GM12878 (cell line): Measurements from ENCODE around the gene CPNE5. TPM values are rescaled to one million over a fixed set of nuclear protein-coding genes. Genes with fewer than 3 reads are reported as not detected.

Experiments
- CBX5 ChIP-seq: sonication (generic); IDR thresholded peaks from 2 replicates; pipeline ENCODE4 v1.6.1; 2016; ENCODE audit warnings: low read depth, moderate library complexity, mild to moderate bottlenecking, inconsistent platforms
- CHD4 ChIP-seq: fragments of 200-600 bp; sonication (generic); IDR thresholded peaks from 2 replicates; pipeline ENCODE4 v1.6.1; 2016; ENCODE audit warnings: mild to moderate bottlenecking
- ETV6 ChIP-seq, 2 experiments: fragments of 450-650 bp in 1 of 2; IDR thresholded peaks in 1 of 2; conservative IDR thresholded peaks in 1 of 2; 2 replicates each; pipeline ENCODE4 v1.6.1; 2014; ENCODE audit warnings: antibody characterized with exemption in 1 of 2, borderline replicate concordance in 1 of 2, low read depth in 1 of 2, mild to moderate bottlenecking in 1 of 2, moderate library complexity in 1 of 2
- EZH2 ChIP-seq: IDR thresholded peaks from 2 replicates; pipeline ENCODE4 v1.6.1; 2012; ENCODE audit warnings: low read depth, mild to moderate bottlenecking, control low read depth, inconsistent platforms, low read length, borderline replicate concordance; ENCODE audit not compliant: control insufficient read depth
- HDGF ChIP-seq: fragments of 450-650 bp; IDR thresholded peaks from 2 replicates; pipeline ENCODE4 v1.6.1; 2016; ENCODE audit warnings: antibody characterized with exemption
- IKZF2 ChIP-seq, 2 experiments: fragments of 450-650 bp; IDR thresholded peaks; 2 replicates each; pipeline ENCODE4 v1.6.1; 2017; ENCODE audit warnings: mild to moderate bottlenecking in 2 of 2, moderate library complexity in 2 of 2
- POLR2AphosphoS5 ChIP-seq: IDR thresholded peaks from 2 replicates; pipeline ENCODE4 v1.6.1; 2011; ENCODE audit warnings: mild to moderate bottlenecking, low read length, inconsistent platforms
- RAD51 ChIP-seq: fragments of 450-650 bp; IDR thresholded peaks from 2 replicates; pipeline ENCODE4 v1.6.1; 2016; ENCODE audit warnings: moderate library complexity, mild to moderate bottlenecking, inconsistent platforms
- SREBF1 ChIP-seq: IDR thresholded peaks from 2 replicates; pipeline ENCODE4 v1.6.1; 2012; ENCODE audit warnings: mild to moderate bottlenecking, low read length
- STAT1 ChIP-seq: fragments of 450-650 bp; conservative IDR thresholded peaks from 2 replicates; pipeline ENCODE4 v1.6.1; 2014; ENCODE audit warnings: antibody characterized with exemption, mild to moderate bottlenecking
- SUPT20H ChIP-seq: IDR thresholded peaks from 2 replicates; pipeline ENCODE4 v1.6.1; 2011; ENCODE audit warnings: low read depth, mild to moderate bottlenecking, low read length, moderate library complexity, borderline replicate concordance; ENCODE audit not compliant: control insufficient read depth
- TBL1XR1 ChIP-seq: IDR thresholded peaks from 2 replicates; pipeline ENCODE4 v1.6.1; 2012; ENCODE audit warnings: low read depth, low read length, improper control_type of control experiment
- polyA plus RNA-seq, 11 experiments: library from polyadenylated mRNA; depleted of rRNA in 4 of 11; unstranded in 6 of 11; stranded (reverse) in 5 of 11; fragments of >200 nt; fragmentation: Nextera tagmentation in 4 of 11; fragmentation: Illumina TruSeq in 1 of 11; extraction: Ambion mirVana in 4 of 11; extraction: Trizol in 1 of 11; gene quantifications; 1 replicate in 1 of 11; 2 replicates in 10 of 11; pipeline versions ENCODE4 v1.2.1 to v1.2.3, GENCODE V29; 2011 to 2016; ENCODE audit warnings: inconsistent platforms in 2 of 11, missing spikeins in 2 of 11, low read depth in 1 of 11
- total RNA-seq, 4 experiments: library from RNA; depleted of rRNA in 3 of 4; stranded (reverse); fragments of >200 nt in 3 of 4; fragmentation: Illumina TruSeq in 1 of 4; extraction: Trizol in 1 of 4; gene quantifications; 2 replicates each; pipeline versions ENCODE4 v1.2.1 to v1.2.3, GENCODE V29; 2013 to 2021
- TF ChIP-seq, protein P1 (sequence below): fragments of 450-650 bp; IDR thresholded peaks from 2 replicates; pipeline ENCODE4 v1.6.1; 2018; ENCODE audit warnings: mild to moderate bottlenecking, low read depth, moderate library complexity; ENCODE audit not compliant: partially characterized antibody
- TF ChIP-seq, protein P2 (sequence below): fragments of 450-650 bp; IDR thresholded peaks from 2 replicates; pipeline ENCODE4 v1.6.1; 2017; ENCODE audit warnings: mild to moderate bottlenecking
- TF ChIP-seq, protein P3 (sequence below): IDR thresholded peaks from 2 replicates; pipeline ENCODE4 v1.6.1; 2011; ENCODE audit warnings: borderline replicate concordance, low read depth, mild to moderate bottlenecking, moderate library complexity, low read length; ENCODE audit not compliant: insufficient read depth, poor library complexity, severe bottlenecking
- TF ChIP-seq, protein P4 (sequence below): IDR thresholded peaks from 2 replicates; pipeline ENCODE4 v1.6.1; 2012; ENCODE audit warnings: mild to moderate bottlenecking, low read depth, low read length
- TF ChIP-seq, protein P5 (sequence below): fragments of 450-650 bp; formaldehyde crosslinking; IDR thresholded peaks from 2 replicates; pipeline ENCODE4 v1.5.0; 2022; ENCODE audit warnings: mild to moderate bottlenecking, missing genetic modification characterization

CPNE5 gene
- total and polyA plus RNA-seq, 10 of the 15 experiments (the other 5 are each of a cell fraction or from before 2014, with no cell fraction given), result 2.4 to 39.1 (median 18.2) TPM

DNA sequence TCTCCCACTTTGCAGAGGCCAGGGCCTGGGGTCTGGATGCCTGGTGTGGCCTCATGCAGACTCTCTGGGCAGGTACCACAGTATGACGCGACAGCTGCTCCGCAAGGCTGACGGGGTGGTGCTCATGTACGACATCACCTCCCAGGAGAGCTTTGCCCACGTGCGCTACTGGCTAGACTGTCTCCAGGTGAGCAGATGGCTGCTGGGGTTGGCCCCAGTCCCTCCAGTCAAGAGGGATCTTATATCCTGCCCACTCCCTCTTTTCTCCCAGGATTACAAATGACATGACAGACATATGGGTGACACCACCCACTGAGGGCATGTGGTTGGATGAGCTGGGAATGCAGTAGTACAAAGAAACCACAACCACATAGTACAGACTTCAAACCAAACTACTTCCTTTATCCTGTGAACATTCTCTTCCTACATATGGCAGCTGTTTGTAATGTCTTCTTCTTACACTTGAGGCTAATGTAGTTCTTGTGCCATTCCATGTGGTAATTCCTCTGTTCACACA, 111.7 kb downstream of the CPNE5 start (continued):
- TF ChIP-seq HDGF, result no peak
- TF ChIP-seq EZH2, result no peak
- TF ChIP-seq, protein P1, sequence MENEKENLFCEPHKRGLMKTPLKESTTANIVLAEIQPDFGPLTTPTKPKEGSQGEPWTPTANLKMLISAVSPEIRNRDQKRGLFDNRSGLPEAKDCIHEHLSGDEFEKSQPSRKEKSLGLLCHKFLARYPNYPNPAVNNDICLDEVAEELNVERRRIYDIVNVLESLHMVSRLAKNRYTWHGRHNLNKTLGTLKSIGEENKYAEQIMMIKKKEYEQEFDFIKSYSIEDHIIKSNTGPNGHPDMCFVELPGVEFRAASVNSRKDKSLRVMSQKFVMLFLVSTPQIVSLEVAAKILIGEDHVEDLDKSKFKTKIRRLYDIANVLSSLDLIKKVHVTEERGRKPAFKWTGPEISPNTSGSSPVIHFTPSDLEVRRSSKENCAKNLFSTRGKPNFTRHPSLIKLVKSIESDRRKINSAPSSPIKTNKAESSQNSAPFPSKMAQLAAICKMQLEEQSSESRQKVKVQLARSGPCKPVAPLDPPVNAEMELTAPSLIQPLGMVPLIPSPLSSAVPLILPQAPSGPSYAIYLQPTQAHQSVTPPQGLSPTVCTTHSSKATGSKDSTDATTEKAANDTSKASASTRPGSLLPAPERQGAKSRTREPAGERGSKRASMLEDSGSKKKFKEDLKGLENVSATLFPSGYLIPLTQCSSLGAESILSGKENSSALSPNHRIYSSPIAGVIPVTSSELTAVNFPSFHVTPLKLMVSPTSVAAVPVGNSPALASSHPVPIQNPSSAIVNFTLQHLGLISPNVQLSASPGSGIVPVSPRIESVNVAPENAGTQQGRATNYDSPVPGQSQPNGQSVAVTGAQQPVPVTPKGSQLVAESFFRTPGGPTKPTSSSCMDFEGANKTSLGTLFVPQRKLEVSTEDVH, result no peak
- TF ChIP-seq CBX5, result no peak
- TF ChIP-seq, protein P2, sequence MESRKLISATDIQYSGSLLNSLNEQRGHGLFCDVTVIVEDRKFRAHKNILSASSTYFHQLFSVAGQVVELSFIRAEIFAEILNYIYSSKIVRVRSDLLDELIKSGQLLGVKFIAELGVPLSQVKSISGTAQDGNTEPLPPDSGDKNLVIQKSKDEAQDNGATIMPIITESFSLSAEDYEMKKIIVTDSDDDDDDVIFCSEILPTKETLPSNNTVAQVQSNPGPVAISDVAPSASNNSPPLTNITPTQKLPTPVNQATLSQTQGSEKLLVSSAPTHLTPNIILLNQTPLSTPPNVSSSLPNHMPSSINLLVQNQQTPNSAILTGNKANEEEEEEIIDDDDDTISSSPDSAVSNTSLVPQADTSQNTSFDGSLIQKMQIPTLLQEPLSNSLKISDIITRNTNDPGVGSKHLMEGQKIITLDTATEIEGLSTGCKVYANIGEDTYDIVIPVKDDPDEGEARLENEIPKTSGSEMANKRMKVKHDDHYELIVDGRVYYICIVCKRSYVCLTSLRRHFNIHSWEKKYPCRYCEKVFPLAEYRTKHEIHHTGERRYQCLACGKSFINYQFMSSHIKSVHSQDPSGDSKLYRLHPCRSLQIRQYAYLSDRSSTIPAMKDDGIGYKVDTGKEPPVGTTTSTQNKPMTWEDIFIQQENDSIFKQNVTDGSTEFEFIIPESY, result no peak
- no peak for TF ChIP-seq SUPT20H
- no peak for TF ChIP-seq STAT1
- TF ChIP-seq ETV6 (conservative IDR thresholded peaks at IDR 0.05 in 1 of 2, IDR thresholded peaks at IDR 0.05 in 1 of 2; ENCODE audit: borderline replicate concordance in 1 of 2, low read depth in 1 of 2), result no peak
- TF ChIP-seq, protein P3, sequence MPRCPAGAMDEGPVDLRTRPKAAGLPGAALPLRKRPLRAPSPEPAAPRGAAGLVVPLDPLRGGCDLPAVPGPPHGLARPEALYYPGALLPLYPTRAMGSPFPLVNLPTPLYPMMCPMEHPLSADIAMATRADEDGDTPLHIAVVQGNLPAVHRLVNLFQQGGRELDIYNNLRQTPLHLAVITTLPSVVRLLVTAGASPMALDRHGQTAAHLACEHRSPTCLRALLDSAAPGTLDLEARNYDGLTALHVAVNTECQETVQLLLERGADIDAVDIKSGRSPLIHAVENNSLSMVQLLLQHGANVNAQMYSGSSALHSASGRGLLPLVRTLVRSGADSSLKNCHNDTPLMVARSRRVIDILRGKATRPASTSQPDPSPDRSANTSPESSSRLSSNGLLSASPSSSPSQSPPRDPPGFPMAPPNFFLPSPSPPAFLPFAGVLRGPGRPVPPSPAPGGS, result no peak
- TF ChIP-seq SREBF1, result no peak
- TF ChIP-seq CHD4, result no peak
- TF ChIP-seq, protein P4, sequence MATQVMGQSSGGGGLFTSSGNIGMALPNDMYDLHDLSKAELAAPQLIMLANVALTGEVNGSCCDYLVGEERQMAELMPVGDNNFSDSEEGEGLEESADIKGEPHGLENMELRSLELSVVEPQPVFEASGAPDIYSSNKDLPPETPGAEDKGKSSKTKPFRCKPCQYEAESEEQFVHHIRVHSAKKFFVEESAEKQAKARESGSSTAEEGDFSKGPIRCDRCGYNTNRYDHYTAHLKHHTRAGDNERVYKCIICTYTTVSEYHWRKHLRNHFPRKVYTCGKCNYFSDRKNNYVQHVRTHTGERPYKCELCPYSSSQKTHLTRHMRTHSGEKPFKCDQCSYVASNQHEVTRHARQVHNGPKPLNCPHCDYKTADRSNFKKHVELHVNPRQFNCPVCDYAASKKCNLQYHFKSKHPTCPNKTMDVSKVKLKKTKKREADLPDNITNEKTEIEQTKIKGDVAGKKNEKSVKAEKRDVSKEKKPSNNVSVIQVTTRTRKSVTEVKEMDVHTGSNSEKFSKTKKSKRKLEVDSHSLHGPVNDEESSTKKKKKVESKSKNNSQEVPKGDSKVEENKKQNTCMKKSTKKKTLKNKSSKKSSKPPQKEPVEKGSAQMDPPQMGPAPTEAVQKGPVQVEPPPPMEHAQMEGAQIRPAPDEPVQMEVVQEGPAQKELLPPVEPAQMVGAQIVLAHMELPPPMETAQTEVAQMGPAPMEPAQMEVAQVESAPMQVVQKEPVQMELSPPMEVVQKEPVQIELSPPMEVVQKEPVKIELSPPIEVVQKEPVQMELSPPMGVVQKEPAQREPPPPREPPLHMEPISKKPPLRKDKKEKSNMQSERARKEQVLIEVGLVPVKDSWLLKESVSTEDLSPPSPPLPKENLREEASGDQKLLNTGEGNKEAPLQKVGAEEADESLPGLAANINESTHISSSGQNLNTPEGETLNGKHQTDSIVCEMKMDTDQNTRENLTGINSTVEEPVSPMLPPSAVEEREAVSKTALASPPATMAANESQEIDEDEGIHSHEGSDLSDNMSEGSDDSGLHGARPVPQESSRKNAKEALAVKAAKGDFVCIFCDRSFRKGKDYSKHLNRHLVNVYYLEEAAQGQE, result no peak
- TF ChIP-seq IKZF2 (IDR thresholded peaks at IDR 0.05), result peak; percentile 60 to 61
- TF ChIP-seq POLR2AphosphoS5, result no peak
- TF ChIP-seq TBL1XR1, result no peak
- TF ChIP-seq RAD51, result no peak
- TF ChIP-seq, protein P5, sequence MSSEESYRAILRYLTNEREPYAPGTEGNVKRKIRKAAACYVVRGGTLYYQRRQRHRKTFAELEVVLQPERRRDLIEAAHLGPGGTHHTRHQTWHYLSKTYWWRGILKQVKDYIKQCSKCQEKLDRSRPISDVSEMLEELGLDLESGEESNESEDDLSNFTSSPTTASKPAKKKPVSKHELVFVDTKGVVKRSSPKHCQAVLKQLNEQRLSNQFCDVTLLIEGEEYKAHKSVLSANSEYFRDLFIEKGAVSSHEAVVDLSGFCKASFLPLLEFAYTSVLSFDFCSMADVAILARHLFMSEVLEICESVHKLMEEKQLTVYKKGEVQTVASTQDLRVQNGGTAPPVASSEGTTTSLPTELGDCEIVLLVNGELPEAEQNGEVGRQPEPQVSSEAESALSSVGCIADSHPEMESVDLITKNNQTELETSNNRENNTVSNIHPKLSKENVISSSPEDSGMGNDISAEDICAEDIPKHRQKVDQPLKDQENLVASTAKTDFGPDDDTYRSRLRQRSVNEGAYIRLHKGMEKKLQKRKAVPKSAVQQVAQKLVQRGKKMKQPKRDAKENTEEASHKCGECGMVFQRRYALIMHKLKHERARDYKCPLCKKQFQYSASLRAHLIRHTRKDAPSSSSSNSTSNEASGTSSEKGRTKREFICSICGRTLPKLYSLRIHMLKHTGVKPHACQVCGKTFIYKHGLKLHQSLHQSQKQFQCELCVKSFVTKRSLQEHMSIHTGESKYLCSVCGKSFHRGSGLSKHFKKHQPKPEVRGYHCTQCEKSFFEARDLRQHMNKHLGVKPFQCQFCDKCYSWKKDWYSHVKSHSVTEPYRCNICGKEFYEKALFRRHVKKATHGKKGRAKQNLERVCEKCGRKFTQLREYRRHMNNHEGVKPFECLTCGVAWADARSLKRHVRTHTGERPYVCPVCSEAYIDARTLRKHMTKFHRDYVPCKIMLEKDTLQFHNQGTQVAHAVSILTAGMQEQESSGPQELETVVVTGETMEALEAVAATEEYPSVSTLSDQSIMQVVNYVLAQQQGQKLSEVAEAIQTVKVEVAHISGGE, result no peak
